Body of pancreas (tissue), 4 donors: Measurements from ENCODE around the gene ERCC8.

Experiments used
- POLR2A ChIP-seq, 3 donors: fragments of 450-650 bp; IDR thresholded peaks; one replicate each; pipeline ENCODE4 v1.6.1; 2016; ENCODE audit warnings: antibody characterized with exemption in 3 of 3, mild to moderate bottlenecking in 2 of 3
- TF ChIP-seq, protein P1 (sequence below), 7 experiments: fragments of 450-650 bp in 4 of 7; fragments of 200-600 bp in 3 of 7; sonication (generic) in 3 of 7; IDR thresholded peaks; one replicate each; pipeline ENCODE4 v1.5.1; 2016 to 2019; ENCODE audit warnings: antibody characterized with exemption in 7 of 7

DNA sequence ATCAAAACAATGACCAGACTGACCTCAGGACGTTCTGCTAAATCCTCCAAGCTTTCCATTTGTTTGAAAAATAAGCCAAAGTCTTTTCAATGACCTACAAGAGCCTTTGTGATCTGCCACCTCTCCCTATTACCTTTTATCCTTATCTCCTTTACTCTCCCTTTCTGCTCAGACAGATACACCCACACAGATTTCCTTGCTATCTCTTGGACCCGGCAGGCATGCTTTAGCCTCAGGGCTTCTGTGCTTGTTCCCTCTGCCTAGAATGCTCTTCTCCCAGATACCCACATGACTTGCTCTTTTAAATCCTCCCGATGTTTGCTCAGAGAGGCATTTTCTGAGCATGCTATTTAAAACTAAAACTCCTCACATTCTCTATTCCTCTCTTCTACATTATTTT is 91.9 kb downstream of the ERCC8 start:
- TF ChIP-seq, protein P1, sequence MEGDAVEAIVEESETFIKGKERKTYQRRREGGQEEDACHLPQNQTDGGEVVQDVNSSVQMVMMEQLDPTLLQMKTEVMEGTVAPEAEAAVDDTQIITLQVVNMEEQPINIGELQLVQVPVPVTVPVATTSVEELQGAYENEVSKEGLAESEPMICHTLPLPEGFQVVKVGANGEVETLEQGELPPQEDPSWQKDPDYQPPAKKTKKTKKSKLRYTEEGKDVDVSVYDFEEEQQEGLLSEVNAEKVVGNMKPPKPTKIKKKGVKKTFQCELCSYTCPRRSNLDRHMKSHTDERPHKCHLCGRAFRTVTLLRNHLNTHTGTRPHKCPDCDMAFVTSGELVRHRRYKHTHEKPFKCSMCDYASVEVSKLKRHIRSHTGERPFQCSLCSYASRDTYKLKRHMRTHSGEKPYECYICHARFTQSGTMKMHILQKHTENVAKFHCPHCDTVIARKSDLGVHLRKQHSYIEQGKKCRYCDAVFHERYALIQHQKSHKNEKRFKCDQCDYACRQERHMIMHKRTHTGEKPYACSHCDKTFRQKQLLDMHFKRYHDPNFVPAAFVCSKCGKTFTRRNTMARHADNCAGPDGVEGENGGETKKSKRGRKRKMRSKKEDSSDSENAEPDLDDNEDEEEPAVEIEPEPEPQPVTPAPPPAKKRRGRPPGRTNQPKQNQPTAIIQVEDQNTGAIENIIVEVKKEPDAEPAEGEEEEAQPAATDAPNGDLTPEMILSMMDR (IDR thresholded peaks at IDR 0.05) = no peak
- no peak for TF ChIP-seq POLR2A (IDR thresholded peaks at IDR 0.05)
